ENCODE data around the gene CREB3L4.

Gene CREB3L4

GRCh38 chr1:153960206-153960605, 7.5 kb upstream of the CREB3L4 start:
- TF ChIP-seq EGR1 (IDR thresholded peaks at IDR 0.05) (no peak), TEAD4 (IDR thresholded peaks at IDR 0.05) (no peak)

GRCh38 chr1:153961421-153961820, 6.3 kb upstream of the CREB3L4 start:
- TF ChIP-seq TCF12 (IDR thresholded peaks at IDR 0.05; ENCODE audit: low read depth) (no peak), TEAD4 (IDR thresholded peaks at IDR 0.05) (no peak), CEBPB (IDR thresholded peaks at IDR 0.05) (no peak), YY1 (IDR thresholded peaks at IDR 0.05; ENCODE audit: low read depth) (no peak), TAF1 (IDR thresholded peaks at IDR 0.05; ENCODE audit: low read depth) (no peak), ZBTB7A (IDR thresholded peaks at IDR 0.05; ENCODE audit: low read depth) (no peak), RAD21 (IDR thresholded peaks at IDR 0.05; ENCODE audit: low read depth) (no peak), FOXM1 (IDR thresholded peaks at IDR 0.05; ENCODE audit: borderline replicate concordance, low read depth) (no peak), MAX (IDR thresholded peaks at IDR 0.05) (no peak), USF1 (IDR thresholded peaks at IDR 0.05) (no peak), CREB1 (IDR thresholded peaks at IDR 0.05; ENCODE audit: low read depth) (no peak), EP300 (IDR thresholded peaks at IDR 0.05; ENCODE audit: borderline replicate concordance) (no peak)
- TF ChIP-seq, protein P1, sequence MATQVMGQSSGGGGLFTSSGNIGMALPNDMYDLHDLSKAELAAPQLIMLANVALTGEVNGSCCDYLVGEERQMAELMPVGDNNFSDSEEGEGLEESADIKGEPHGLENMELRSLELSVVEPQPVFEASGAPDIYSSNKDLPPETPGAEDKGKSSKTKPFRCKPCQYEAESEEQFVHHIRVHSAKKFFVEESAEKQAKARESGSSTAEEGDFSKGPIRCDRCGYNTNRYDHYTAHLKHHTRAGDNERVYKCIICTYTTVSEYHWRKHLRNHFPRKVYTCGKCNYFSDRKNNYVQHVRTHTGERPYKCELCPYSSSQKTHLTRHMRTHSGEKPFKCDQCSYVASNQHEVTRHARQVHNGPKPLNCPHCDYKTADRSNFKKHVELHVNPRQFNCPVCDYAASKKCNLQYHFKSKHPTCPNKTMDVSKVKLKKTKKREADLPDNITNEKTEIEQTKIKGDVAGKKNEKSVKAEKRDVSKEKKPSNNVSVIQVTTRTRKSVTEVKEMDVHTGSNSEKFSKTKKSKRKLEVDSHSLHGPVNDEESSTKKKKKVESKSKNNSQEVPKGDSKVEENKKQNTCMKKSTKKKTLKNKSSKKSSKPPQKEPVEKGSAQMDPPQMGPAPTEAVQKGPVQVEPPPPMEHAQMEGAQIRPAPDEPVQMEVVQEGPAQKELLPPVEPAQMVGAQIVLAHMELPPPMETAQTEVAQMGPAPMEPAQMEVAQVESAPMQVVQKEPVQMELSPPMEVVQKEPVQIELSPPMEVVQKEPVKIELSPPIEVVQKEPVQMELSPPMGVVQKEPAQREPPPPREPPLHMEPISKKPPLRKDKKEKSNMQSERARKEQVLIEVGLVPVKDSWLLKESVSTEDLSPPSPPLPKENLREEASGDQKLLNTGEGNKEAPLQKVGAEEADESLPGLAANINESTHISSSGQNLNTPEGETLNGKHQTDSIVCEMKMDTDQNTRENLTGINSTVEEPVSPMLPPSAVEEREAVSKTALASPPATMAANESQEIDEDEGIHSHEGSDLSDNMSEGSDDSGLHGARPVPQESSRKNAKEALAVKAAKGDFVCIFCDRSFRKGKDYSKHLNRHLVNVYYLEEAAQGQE (IDR thresholded peaks at IDR 0.05; ENCODE audit: low read depth), result no peak

- TF ChIP-seq FOXM1 (IDR thresholded peaks at IDR 0.05; ENCODE audit: borderline replicate concordance, low read depth) (no peak), TEAD4 (IDR thresholded peaks at IDR 0.05) (no peak), EGR1 (IDR thresholded peaks at IDR 0.05) (no peak), MAX (IDR thresholded peaks at IDR 0.05) (no peak), CREB1 (IDR thresholded peaks at IDR 0.05; ENCODE audit: low read depth) (no peak), NFIC (IDR thresholded peaks at IDR 0.05) (no peak), TAF1 (IDR thresholded peaks at IDR 0.05; ENCODE audit: low read depth) (no peak), EP300 (IDR thresholded peaks at IDR 0.05; ENCODE audit: borderline replicate concordance) (no peak), CEBPB (IDR thresholded peaks at IDR 0.05) (no peak), USF1 (IDR thresholded peaks at IDR 0.05) (no peak), RAD21 (IDR thresholded peaks at IDR 0.05; ENCODE audit: low read depth) (no peak), TCF12 (IDR thresholded peaks at IDR 0.05; ENCODE audit: low read depth) (no peak), YY1 (IDR thresholded peaks at IDR 0.05; ENCODE audit: low read depth) (no peak)
- TF ChIP-seq, protein P1 (IDR thresholded peaks at IDR 0.05; ENCODE audit: low read depth), result no peak
These were observed 5.3 kb upstream of the CREB3L4 start for GRCh38 chr1:153962088-153963029.

GRCh38 chr1:153963030-153963849, 4.5 kb upstream of the CREB3L4 start, which contains the start of gene SLC39A1:
SLC39A1 (minus strand) TSS chr1:153963537; CDS start chr1:153962715, 822 bp downstream.
- TF ChIP-seq MAX (IDR thresholded peaks at IDR 0.05), result peak; percentile 65
- TF ChIP-seq FOXM1 (IDR thresholded peaks at IDR 0.05; ENCODE audit: borderline replicate concordance, low read depth), result no peak
- TF ChIP-seq TEAD4 (IDR thresholded peaks at IDR 0.05), result no peak; the same call in 1 of the 2 replicates
- TF ChIP-seq EGR1 (IDR thresholded peaks at IDR 0.05), result no peak
- no peak for TF ChIP-seq USF1 (IDR thresholded peaks at IDR 0.05)
- peak; percentile 83 for TF ChIP-seq TAF1 (IDR thresholded peaks at IDR 0.05; ENCODE audit: low read depth)
- TF ChIP-seq TCF12 (IDR thresholded peaks at IDR 0.05; ENCODE audit: low read depth), result no peak
- TF ChIP-seq NFIC (IDR thresholded peaks at IDR 0.05), result no peak
- no peak for TF ChIP-seq CEBPB (IDR thresholded peaks at IDR 0.05)
- TF ChIP-seq CREB1 (IDR thresholded peaks at IDR 0.05; ENCODE audit: low read depth), result peak; percentile 66
- no peak for TF ChIP-seq EP300 (IDR thresholded peaks at IDR 0.05; ENCODE audit: borderline replicate concordance)
- peak; percentile 13; the same call in 1 of the 2 replicates for TF ChIP-seq YY1 (IDR thresholded peaks at IDR 0.05; ENCODE audit: low read depth)
- TF ChIP-seq ZBTB7A (IDR thresholded peaks at IDR 0.05; ENCODE audit: low read depth), result peak; percentile 79
- TF ChIP-seq, protein P1 (IDR thresholded peaks at IDR 0.05; ENCODE audit: low read depth), result no peak
- no peak for TF ChIP-seq RAD21 (IDR thresholded peaks at IDR 0.05; ENCODE audit: low read depth)

All from Ishikawa (cell line).